H1 (cell line): ENCODE measurements around the gene MXD4. TPM values are rescaled to one million over a fixed set of nuclear protein-coding genes. Genes with fewer than 3 reads are reported as not detected.

Source experiments
- CBX8 ChIP-seq: fragments of 300-800, 300-1000 bp; sonication (generic); IDR thresholded peaks from 2 replicates; pipeline ENCODE4 v1.7.1; 2016; ENCODE audit warnings: low read depth, low read length, borderline replicate concordance
- SIRT6 ChIP-seq: IDR thresholded peaks from one replicate; pipeline ENCODE4 v1.7.1; 2012; ENCODE audit warnings: low read length, inconsistent platforms
- polyA plus RNA-seq, 7 experiments: library from polyadenylated mRNA; depleted of rRNA in 3 of 7; stranded (reverse) in 5 of 7; unstranded in 2 of 7; fragments of >200 nt in 5 of 7; fragments of 200-250 nt in 2 of 7; gene quantifications; 1 replicate in 5 of 7; 2 replicates in 1 of 7; 4 replicates in 1 of 7; pipeline versions ENCODE4 v1.2.1 to v1.2.3, GENCODE V29; 2011 to 2013; ENCODE audit warnings: missing spikeins in 2 of 7, mixed read lengths in 2 of 7
- total RNA-seq: library from RNA; stranded (reverse); fragmentation: NEBNext Ultra II Directional; extraction: Animal tissue kit (Norgen Biotek cat#: 25700); gene quantifications from 2 replicates; pipeline ENCODE4 v1.2.1, GENCODE V29; 2021
- TF ChIP-seq, protein P1 (sequence below): fragments of 300-600 bp; sonication (generic); IDR thresholded peaks from 2 replicates; pipeline ENCODE4 v1.7.1; 2012; ENCODE audit warnings: low read length, moderate library complexity, mild to moderate bottlenecking, inconsistent platforms; ENCODE audit not compliant: insufficient replicate concordance

Gene MXD4
- total and polyA plus RNA-seq, 2 of the 8 experiments (the other 6 are each of a cell fraction or from before 2014, with no cell fraction given) = 18.0 to 20.8 TPM

DNA sequence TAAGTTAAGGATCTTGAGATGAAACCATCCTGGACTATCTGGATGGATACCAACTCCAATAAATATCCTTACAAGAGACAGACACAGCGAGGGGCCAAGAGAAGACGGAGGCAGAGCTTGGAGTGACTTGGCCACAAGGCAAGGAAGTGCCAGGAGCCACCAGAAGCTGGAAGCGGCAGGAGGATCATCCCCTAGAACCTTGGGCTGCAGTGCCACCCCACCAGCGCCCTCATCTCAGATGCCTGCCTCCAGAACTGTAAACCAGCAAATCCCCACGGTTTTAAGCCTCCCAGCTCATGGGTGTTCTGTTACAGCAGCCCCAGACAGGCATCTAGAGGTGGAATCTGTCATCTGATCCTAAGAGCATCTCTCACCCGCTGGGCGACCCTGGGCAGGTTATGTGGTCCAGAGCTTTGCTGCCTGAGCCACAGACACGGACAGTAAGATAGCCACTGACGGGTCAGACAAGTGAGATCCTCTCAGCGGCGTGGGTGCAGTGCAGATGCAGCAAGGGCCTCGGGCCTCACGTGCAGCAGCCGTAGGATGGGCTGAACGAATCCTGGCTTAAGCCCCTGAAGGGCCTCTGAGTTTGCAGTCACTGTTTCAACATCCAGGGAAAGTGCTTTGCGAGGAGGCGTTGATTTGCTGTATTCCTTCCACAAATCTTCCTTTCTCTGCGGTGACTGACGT, 25.1 kb upstream of the MXD4 start (continued):
- TF ChIP-seq, protein P1, sequence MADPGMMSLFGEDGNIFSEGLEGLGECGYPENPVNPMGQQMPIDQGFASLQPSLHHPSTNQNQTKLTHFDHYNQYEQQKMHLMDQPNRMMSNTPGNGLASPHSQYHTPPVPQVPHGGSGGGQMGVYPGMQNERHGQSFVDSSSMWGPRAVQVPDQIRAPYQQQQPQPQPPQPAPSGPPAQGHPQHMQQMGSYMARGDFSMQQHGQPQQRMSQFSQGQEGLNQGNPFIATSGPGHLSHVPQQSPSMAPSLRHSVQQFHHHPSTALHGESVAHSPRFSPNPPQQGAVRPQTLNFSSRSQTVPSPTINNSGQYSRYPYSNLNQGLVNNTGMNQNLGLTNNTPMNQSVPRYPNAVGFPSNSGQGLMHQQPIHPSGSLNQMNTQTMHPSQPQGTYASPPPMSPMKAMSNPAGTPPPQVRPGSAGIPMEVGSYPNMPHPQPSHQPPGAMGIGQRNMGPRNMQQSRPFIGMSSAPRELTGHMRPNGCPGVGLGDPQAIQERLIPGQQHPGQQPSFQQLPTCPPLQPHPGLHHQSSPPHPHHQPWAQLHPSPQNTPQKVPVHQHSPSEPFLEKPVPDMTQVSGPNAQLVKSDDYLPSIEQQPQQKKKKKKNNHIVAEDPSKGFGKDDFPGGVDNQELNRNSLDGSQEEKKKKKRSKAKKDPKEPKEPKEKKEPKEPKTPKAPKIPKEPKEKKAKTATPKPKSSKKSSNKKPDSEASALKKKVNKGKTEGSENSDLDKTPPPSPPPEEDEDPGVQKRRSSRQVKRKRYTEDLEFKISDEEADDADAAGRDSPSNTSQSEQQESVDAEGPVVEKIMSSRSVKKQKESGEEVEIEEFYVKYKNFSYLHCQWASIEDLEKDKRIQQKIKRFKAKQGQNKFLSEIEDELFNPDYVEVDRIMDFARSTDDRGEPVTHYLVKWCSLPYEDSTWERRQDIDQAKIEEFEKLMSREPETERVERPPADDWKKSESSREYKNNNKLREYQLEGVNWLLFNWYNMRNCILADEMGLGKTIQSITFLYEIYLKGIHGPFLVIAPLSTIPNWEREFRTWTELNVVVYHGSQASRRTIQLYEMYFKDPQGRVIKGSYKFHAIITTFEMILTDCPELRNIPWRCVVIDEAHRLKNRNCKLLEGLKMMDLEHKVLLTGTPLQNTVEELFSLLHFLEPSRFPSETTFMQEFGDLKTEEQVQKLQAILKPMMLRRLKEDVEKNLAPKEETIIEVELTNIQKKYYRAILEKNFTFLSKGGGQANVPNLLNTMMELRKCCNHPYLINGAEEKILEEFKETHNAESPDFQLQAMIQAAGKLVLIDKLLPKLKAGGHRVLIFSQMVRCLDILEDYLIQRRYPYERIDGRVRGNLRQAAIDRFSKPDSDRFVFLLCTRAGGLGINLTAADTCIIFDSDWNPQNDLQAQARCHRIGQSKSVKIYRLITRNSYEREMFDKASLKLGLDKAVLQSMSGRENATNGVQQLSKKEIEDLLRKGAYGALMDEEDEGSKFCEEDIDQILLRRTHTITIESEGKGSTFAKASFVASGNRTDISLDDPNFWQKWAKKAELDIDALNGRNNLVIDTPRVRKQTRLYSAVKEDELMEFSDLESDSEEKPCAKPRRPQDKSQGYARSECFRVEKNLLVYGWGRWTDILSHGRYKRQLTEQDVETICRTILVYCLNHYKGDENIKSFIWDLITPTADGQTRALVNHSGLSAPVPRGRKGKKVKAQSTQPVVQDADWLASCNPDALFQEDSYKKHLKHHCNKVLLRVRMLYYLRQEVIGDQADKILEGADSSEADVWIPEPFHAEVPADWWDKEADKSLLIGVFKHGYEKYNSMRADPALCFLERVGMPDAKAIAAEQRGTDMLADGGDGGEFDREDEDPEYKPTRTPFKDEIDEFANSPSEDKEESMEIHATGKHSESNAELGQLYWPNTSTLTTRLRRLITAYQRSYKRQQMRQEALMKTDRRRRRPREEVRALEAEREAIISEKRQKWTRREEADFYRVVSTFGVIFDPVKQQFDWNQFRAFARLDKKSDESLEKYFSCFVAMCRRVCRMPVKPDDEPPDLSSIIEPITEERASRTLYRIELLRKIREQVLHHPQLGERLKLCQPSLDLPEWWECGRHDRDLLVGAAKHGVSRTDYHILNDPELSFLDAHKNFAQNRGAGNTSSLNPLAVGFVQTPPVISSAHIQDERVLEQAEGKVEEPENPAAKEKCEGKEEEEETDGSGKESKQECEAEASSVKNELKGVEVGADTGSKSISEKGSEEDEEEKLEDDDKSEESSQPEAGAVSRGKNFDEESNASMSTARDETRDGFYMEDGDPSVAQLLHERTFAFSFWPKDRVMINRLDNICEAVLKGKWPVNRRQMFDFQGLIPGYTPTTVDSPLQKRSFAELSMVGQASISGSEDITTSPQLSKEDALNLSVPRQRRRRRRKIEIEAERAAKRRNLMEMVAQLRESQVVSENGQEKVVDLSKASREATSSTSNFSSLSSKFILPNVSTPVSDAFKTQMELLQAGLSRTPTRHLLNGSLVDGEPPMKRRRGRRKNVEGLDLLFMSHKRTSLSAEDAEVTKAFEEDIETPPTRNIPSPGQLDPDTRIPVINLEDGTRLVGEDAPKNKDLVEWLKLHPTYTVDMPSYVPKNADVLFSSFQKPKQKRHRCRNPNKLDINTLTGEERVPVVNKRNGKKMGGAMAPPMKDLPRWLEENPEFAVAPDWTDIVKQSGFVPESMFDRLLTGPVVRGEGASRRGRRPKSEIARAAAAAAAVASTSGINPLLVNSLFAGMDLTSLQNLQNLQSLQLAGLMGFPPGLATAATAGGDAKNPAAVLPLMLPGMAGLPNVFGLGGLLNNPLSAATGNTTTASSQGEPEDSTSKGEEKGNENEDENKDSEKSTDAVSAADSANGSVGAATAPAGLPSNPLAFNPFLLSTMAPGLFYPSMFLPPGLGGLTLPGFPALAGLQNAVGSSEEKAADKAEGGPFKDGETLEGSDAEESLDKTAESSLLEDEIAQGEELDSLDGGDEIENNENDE = no peak
- TF ChIP-seq CBX8 (no peak), SIRT6 (no peak)
